GM19025 (cell line): ENCODE results near the gene RAF1.
"Not testable (repeated sequence)": the region's sequence is repeated elsewhere in the genome, so short reads cannot be mapped to it uniquely, and the experiment has no call there.

Experiments
- ATAC-seq: cut with Tn5 transposase; IDR thresholded peaks from one replicate; pipeline ENCODE4 v1.9.1; 2021; ENCODE audit warnings: mild to moderate bottlenecking, low read depth, moderate library complexity; ENCODE audit not compliant: unreplicated experiment

RAF1 gene

GRCh38 chr3:12568747-12569146, 95.2 kb downstream of the RAF1 start:
- no peak for ATAC-seq

GRCh38 chr3:12566976-12567375, 96.9 kb downstream of the RAF1 start:
- ATAC-seq, result no peak

GRCh38 chr3:12562451-12562850, 101.5 kb downstream of the RAF1 start:
- ATAC-seq, result no peak

GRCh38 chr3:12561397-12561796, 102.5 kb downstream of the RAF1 start:
- no peak for ATAC-seq

- no peak for ATAC-seq
These were observed 103.3 kb downstream of the RAF1 start for GRCh38 chr3:12560505-12561190.

- ATAC-seq, result no peak
These were observed 104.4 kb downstream of the RAF1 start for GRCh38 chr3:12559520-12559919.

- ATAC-seq, result no peak
These were observed 105.2 kb downstream of the RAF1 start for GRCh38 chr3:12558706-12559105.

- no peak for ATAC-seq
These were observed 106.3 kb downstream of the RAF1 start for GRCh38 chr3:12557473-12558100.

GRCh38 chr3:12556690-12557472, 107.0 kb downstream of the RAF1 start, which contains the start of gene MKRN2:
MKRN2 (plus strand) TSS chr3:12557087; CDS start chr3:12557151, 64 bp downstream.
- ATAC-seq, result peak; percentile 83

GRCh38 chr3:12556314-12556689, 107.6 kb downstream of the RAF1 start:
- no peak for ATAC-seq

GRCh38 chr3:12553921-12554391, 110.0 kb downstream of the RAF1 start:
- no peak for ATAC-seq

GRCh38 chr3:12549971-12550760, 113.8 kb downstream of the RAF1 start:
- no peak for ATAC-seq

GRCh38 chr3:12545473-12545791, 118.5 kb downstream of the RAF1 start, which contains the start of gene MKRN2OS:
MKRN2OS (minus strand) TSS chr3:12545499; CDS start chr3:12545464, 35 bp downstream.
- no peak for ATAC-seq

GRCh38 chr3:12544652-12545472, 119.1 kb downstream of the RAF1 start:
- ATAC-seq, result no peak

- ATAC-seq, result not testable (repeated sequence)
These were observed 120.4 kb downstream of the RAF1 start for GRCh38 chr3:12543497-12543896.

- no peak for ATAC-seq
These were observed 122.3 kb downstream of the RAF1 start for GRCh38 chr3:12541625-12542024.

- no peak for ATAC-seq
These were observed 127.5 kb downstream of the RAF1 start for GRCh38 chr3:12536423-12536822.
